HG02840 (cell line): ENCODE data around the gene ZNF814.
"Not testable (repeated sequence)": the region's sequence is repeated elsewhere in the genome, so short reads cannot be mapped to it uniquely, and the experiment has no call there.

Experiments used
- ATAC-seq: cut with Tn5 transposase; IDR thresholded peaks from one replicate; pipeline ENCODE4 v1.9.1; 2021; ENCODE audit warnings: mild to moderate bottlenecking, moderate library complexity, moderate number of reproducible peaks; ENCODE audit not compliant: unreplicated experiment, low FRiP score

Gene ZNF814

GRCh38 chr19:57888560-57889231 is at the start of gene ZNF814:
Gene ZNF814, minus strand, starts transcription at chr19:57889037. Its CDS starts 235 bp downstream, at chr19:57888802.
- no peak for ATAC-seq

DNA sequence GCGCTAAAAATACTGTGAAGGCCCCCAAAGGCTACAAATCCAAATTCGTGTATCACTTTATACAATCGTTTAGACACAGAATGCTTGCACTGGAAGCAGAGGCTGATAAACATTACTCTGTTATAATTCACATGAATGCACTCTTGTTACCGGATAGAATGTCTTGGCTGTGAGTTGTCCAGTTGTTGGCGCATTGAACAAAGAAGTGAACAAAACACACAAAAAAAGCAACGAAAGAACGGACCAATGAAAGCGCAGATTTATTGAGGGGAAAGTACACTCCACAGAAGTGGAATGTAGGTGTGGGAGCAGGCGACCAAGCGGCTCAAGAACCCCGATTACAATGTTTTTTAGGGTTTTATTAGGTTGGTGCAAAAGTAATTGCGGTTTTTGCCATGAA is 46.9 kb upstream of the ZNF814 start:
- no peak for ATAC-seq

DNA sequence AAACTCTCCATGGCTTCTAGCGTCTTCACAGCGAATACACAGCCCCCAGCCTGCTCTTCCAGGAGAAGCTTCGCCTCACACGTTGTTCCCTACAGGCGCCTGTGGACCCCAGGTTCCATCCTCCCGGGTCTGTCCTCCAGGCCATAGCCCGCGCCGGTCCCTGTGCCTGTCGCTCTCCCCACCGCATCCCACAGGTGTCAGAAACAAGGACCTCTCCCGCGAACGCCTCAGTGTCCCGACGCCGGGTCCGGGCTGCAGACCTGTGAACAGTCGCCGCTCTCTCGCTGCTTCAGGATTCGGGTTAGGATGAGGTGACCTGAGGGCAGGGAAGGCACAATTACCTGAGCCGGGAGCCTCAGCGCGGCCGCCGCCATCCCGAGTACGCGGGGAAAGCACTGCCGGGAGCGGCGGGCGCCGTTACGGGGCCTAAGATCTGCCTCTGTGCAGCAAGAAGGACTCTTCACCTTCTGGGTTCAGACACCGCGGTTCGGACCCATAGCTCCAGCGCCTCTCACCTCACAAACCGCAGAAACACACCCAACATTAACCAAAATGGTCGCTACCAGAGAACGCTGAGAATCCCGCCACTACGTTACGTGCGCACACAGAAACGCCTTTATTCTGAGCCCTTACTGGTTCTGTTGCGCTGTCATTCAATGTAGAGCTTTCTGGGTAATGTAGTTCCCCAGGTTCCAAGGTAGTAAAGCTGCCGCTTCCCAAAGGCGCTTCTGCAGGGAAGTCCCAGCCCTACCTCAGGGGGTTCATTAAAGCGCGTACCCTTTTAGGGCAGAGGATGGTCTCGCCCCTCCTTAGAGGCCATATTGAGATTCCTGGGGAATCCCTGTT is 46.2 kb upstream of the ZNF814 start, which contains the start of gene ZNF418:
Gene ZNF418 (minus strand): TSS at position 583 of the 846 bp plus-strand sequence. CDS start 1,580 bp downstream, outside the sequence.
- no peak for ATAC-seq

GRCh38 chr19:57927587-57927986 is 38.8 kb upstream of the ZNF814 start:
- no peak for ATAC-seq

DNA sequence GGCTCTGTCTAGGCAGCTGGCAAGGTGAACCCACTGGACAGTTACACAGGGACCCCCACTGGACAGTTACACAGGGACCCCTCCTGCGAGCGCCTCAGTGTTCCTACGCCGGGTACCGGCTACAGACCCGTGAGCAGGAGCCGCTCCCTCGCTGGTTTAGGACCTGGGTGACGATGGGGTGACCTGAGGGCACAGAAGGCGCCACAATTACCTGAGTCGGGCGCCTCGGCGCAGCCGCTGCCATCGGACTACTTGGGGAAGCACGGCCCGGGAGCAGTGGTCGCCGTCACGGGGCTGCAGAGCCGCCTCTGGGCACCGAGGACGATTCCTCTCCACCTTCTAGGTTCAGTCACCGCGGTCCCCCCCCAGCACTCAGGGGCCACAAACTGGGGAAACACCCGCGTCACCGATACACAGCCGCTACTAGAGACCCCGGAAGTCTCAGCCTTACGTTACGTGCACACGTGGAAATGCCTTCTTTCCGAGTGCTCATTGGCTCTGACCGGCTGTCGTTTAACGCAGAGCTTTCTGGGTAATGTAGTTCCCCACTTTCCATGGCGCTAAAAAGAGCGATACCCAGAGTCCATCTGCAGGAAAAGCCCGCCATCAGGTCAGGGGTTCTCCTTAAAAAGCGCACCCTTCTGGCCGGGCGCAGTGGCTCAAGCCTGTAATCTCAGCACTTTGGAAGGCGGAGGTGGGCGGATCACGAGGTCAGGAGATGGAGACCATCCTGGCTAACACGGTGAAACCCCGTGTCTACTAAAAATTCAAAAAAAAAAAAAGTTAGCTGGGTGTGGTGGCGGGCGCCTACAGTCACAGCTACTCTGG is 27.5 kb upstream of the ZNF814 start, which contains the start of gene ZNF417:
Gene ZNF417 (minus strand): TSS at position 425 of the 828 bp plus-strand sequence. CDS start 181 bp downstream, at position 244.
- peak; percentile 92 for ATAC-seq

DNA sequence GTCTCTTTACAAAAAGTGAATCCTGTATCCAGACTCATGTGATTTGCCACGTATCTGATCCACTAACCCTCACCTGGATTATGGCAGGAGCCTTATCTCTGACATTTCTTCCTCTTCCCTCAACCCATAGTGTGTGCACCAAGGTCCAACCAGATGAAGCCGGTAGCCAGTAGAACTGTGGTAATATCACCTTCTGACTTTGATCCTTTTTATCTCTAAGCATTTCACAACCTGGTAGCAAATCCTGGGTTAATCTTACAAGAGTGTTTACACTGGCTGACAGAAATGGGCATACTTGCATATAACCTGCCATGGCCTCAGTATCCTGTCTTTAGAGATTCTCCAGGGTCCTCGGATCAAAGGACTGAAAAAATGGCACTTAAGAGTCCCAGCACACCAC is 25.7 kb upstream of the ZNF814 start:
- no peak for ATAC-seq

- ATAC-seq = no peak
Measured at GRCh38 chr19:57907394-57907793, 18.6 kb upstream of the ZNF814 start.

DNA sequence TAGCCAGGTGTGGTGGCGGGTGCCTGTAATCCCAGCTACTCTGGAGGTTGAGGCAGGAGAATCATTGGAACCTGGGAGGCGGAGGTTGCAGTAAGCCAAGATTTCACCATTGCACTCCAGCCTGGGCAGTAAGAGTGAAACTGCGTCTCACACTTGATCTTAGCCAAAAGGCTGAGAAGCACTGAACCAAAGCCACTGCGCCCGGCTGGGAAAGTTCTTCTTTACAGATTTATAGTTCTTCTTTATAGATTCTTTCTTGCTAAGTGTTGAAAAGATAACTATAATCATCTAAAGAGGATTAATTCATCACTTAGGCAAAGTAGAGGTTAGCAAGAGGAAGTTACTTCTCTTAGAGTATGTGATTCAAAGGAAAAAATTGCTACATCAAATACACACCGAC is 16.4 kb upstream of the ZNF814 start:
- no peak for ATAC-seq

- no peak for ATAC-seq
Measured at GRCh38 chr19:57903618-57904184, 14.9 kb upstream of the ZNF814 start.

DNA sequence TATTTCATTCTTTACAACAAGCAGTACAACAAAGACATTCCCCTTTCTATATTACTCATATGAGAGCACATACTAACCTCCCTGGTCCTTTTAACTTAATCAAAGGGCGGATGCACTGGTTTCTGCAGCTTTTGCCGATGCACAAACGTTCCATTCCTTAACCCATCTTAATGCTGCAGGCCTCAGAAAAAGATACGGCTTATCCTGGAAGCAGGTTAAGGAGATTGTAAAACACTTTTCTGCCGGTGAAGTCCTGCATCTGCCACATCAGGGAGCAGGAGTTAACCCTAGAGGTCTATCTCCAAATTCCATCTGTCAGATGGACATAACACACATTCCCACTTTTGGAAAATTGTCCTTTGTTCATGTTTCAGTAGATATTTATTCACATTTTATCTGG is 11.5 kb upstream of the ZNF814 start:
- no peak for ATAC-seq

- ATAC-seq = not testable (repeated sequence)
Measured at GRCh38 chr19:57890706-57891105, 1.9 kb upstream of the ZNF814 start.

GRCh38 chr19:57888107-57888559 is 704 bp downstream of the ZNF814 start:
- ATAC-seq = no peak

DNA sequence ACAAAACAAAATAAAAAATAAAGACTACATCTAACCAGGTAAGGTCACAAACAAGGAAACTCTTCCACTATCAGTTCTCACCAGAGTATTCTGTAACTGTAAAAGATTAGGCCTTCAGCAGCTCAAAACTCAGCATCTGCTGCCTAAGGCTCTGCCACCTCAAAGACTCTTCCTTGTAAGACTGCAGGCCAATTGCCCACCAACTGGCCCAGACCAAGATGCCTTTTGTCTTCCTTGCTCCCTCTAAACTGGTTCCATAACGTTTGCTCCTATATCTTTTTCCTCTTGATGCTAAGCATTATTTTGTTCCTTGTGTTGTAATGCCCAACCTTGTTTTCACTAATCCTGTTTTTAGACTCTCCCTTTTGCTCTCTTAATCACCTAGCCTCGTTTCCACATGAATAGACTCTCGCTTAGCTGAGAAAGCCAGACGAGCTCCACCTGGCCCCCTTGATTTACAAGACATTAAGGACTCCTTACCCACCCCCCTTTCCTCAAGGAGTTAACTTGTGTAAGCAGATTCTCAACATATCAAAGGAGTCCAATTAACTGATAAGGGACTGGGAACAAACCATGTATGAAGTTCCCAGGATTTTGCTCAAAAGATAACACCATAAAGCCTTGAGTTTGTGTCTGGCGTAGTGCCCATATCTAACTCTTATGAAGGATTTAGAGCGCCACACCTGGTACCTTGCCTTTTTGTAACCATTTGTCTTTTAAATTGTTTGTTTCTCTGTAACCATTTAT is 1.5 kb downstream of the ZNF814 start:
- no peak for ATAC-seq

DNA sequence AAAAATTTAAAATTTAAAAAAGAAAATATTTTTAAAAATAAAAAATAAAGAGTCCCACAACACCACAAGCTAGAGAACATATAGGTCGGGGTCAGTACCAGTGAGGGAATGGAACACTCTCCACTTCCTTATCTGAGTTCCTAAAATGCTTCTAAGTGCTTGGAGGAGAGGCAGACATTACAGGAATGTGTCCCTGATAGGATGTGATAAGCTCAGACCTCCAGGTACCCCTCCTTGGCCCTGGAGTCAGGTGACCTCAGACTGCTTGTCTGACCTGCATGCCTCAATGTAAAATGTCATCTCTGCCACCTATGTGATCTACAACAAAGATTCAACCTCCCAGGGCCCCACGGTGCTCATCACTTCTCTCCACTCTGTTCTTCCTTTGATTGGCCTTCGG is 2.8 kb downstream of the ZNF814 start:
- no peak for ATAC-seq

- ATAC-seq = not testable (repeated sequence)
Measured at GRCh38 chr19:57873883-57874799, 14.7 kb downstream of the ZNF814 start.

DNA sequence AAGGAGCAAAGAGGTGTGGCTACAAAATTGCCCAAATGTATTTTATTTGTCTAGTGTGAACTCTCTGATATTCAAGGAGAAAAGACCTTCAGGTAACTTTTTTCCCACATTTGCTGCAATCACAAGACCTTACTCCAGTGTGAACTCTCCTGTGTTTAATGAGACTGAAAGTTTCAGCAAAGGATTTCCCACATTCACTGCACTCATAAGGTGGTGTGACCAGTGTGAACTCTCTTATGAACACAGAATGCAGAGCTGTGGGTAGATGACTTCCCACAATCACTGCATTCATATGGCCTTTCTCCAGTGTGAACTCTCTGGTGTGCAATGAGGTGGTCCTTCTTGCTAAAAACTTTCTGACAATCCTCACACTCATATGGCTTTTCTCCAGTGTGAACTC is 16.4 kb downstream of the ZNF814 start:
- ATAC-seq = no peak

- no peak for ATAC-seq
Measured at GRCh38 chr19:57870225-57870624, 18.6 kb downstream of the ZNF814 start.

- not testable (repeated sequence) for ATAC-seq
Measured at GRCh38 chr19:57869655-57870054, 19.2 kb downstream of the ZNF814 start.
